Umbilical cord (tissue), 2 donors: ENCODE results near the gene ZNF585A. TPM values are rescaled to one million over a fixed set of nuclear protein-coding genes. Genes with fewer than 3 reads are reported as not detected.

ENCODE experiments used
- DNase-seq: peaks from one replicate; pipeline ENCODE4 v3.0.0-alpha.2; 2015; ENCODE audit warnings: low spot score
- total RNA-seq: library from RNA; depleted of rRNA; stranded (reverse); fragments of >200 nt; gene quantifications from one replicate; pipeline ENCODE4 v1.2.3, GENCODE V29; 2014; ENCODE audit warnings: low replicate concordance; ENCODE audit not compliant: insufficient read depth

Gene ZNF585A
- total RNA-seq, 1 donor from 2014 or later, result 47.9 TPM

DNA sequence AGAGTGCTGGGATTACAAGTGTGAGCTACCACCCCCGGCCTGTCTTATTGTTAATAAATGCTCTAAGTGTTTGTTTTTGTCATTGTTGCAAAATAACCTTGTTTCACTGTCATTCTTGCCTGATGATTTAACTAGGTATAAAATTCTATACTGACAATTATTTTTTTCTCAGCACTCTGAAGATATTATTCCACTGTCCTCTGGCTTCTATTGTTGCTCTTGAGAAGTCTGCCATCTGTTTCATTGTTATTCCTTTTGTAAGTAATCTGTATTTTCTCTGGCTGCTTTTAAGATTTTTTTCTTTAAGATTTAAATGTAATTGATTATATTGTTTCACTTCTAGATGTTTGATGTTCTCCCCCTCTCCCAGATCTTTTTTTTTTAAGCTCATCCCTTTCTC is 76.6 kb downstream of the ZNF585A start:
- DNase-seq, result no peak

Other genes with a start within 250 kb of the ZNF585A start
- 15.2 TPM for gene ZNF420, start 94.3 kb downstream of the ZNF585A start, total RNA-seq
- gene ZNF585B, start 37.8 kb upstream of the ZNF585A start, total RNA-seq, result 32.0 TPM
- 22.1 TPM for gene ZNF383, start 45.5 kb upstream of the ZNF585A start, total RNA-seq
- gene ZNF527, start 198.4 kb upstream of the ZNF585A start, total RNA-seq, result 16.6 TPM